WTC11 (cell line): ENCODE results near the gene ZNF205. TPM values are rescaled to one million over a fixed set of nuclear protein-coding genes. Genes with fewer than 3 reads are reported as not detected.

Experiments used
- ATAC-seq: fragments of 200-7000 bp; cut with Tn5 transposase; 2 replicates; pipeline ENCODE4 v1.10.0; 2021; ENCODE audit warnings: mild to moderate bottlenecking, moderate library complexity
- CTCF ChIA-PET: fragments of 300-600 bp; sonication (Branson Sonifier 250); formaldehyde crosslinking; loops from one replicate; lab custom pipeline; 2021; ENCODE audit warnings: antibody characterized with exemption; lab: Charles Lee
- POLR2A ChIA-PET: fragments of 350-600 bp; sonication (Branson Sonifier 250); formaldehyde crosslinking; loops from one replicate; lab custom pipeline; 2021; ENCODE audit warnings: antibody characterized with exemption; lab: Charles Lee
- DNase-seq: peaks from one replicate; pipeline ENCODE4 v3.0.0; 2021; ENCODE audit warnings: low spot score
- H3K27ac Mint-ChIP-seq: 2 replicates; pipeline ENCODE4 v1.8.0; 2021; ENCODE audit warnings: mixed read lengths
- H3K27me3 Mint-ChIP-seq: 2 replicates; pipeline ENCODE4 v1.8.0; 2021; ENCODE audit warnings: low read depth, mild to moderate bottlenecking, moderate library complexity, mixed read lengths
- H3K36me3 Mint-ChIP-seq: 2 replicates; pipeline ENCODE4 v1.8.0; 2021; ENCODE audit warnings: mixed read lengths
- H3K4me1 Mint-ChIP-seq: 2 replicates; pipeline ENCODE4 v1.8.0; 2022; ENCODE audit warnings: mixed read lengths
- H3K4me3 Mint-ChIP-seq: 2 replicates; pipeline ENCODE4 v1.8.0; 2021; ENCODE audit warnings: mild to moderate bottlenecking, moderate library complexity, mixed read lengths
- H3K9me3 Mint-ChIP-seq: 2 replicates; pipeline ENCODE4 v1.8.0; 2021; ENCODE audit warnings: mixed read lengths
- AR ChIP-seq: fragments of 250-450 bp; sonication (Bioruptor Pico); IDR thresholded peaks from 2 replicates; pipeline ENCODE4 v1.9.0; 2021; ENCODE audit warnings: mild to moderate bottlenecking
- ATF3 ChIP-seq: sonication (generic); formaldehyde crosslinking; conservative IDR thresholded peaks from 2 replicates; pipeline ENCODE4 v1.8.1; 2022; ENCODE audit warnings: mild to moderate bottlenecking, missing genetic modification reagents
- CDX4 ChIP-seq: fragments of 250-450 bp; sonication (Bioruptor Pico); IDR thresholded peaks from 2 replicates; pipeline ENCODE4 v1.9.0; 2021; ENCODE audit warnings: moderate library complexity, mild to moderate bottlenecking, inconsistent platforms, borderline replicate concordance
- E2F5 ChIP-seq: sonication (generic); formaldehyde crosslinking; IDR thresholded peaks from 2 replicates; pipeline ENCODE4 v1.8.1; 2022; ENCODE audit warnings: mild to moderate bottlenecking, moderate library complexity, missing genetic modification reagents
- ESRRA ChIP-seq: sonication (generic); formaldehyde crosslinking; IDR thresholded peaks from 2 replicates; pipeline ENCODE4 v1.8.1; 2022; ENCODE audit warnings: mild to moderate bottlenecking, missing genetic modification reagents, borderline replicate concordance
- ETV6 ChIP-seq: sonication (generic); formaldehyde crosslinking; IDR thresholded peaks from 2 replicates; pipeline ENCODE4 v1.8.1; 2022; ENCODE audit warnings: mild to moderate bottlenecking, missing genetic modification reagents
- GABPB1 ChIP-seq: sonication (generic); formaldehyde crosslinking; IDR thresholded peaks from 2 replicates; pipeline ENCODE4 v1.8.1; 2023; ENCODE audit warnings: mild to moderate bottlenecking, missing genetic modification reagents
- IRF1 ChIP-seq: sonication (generic); formaldehyde crosslinking; IDR thresholded peaks from 2 replicates; pipeline ENCODE4 v1.8.0; 2023; ENCODE audit warnings: missing genetic modification reagents
- NR2C2 ChIP-seq: sonication (generic); formaldehyde crosslinking; IDR thresholded peaks from 2 replicates; pipeline ENCODE4 v1.8.0; 2022; ENCODE audit warnings: mild to moderate bottlenecking, missing genetic modification reagents
- NR3C1 ChIP-seq: sonication (generic); formaldehyde crosslinking; conservative IDR thresholded peaks from 2 replicates; pipeline ENCODE4 v1.8.1; 2023; ENCODE audit warnings: low read depth, mild to moderate bottlenecking, missing genetic modification reagents
- OVOL2 ChIP-seq: fragments of 250-450 bp; sonication (Bioruptor Pico); IDR thresholded peaks from 2 replicates; pipeline ENCODE4 v1.9.0; 2021; ENCODE audit warnings: mild to moderate bottlenecking, borderline replicate concordance
- PRDM15 ChIP-seq: sonication (generic); formaldehyde crosslinking; IDR thresholded peaks from 2 replicates; pipeline ENCODE4 v1.8.0; 2022; ENCODE audit warnings: missing genetic modification reagents
- SMAD3 ChIP-seq: sonication (generic); formaldehyde crosslinking; IDR thresholded peaks from 2 replicates; pipeline ENCODE4 v1.8.0; 2022; ENCODE audit warnings: missing genetic modification reagents, mild to moderate bottlenecking, borderline replicate concordance
- SOX15 ChIP-seq: fragments of 250-450 bp; sonication (Bioruptor Pico); IDR thresholded peaks from 2 replicates; pipeline ENCODE4 v1.9.0; 2021; ENCODE audit warnings: mild to moderate bottlenecking
- TEAD1 ChIP-seq: sonication (generic); formaldehyde crosslinking; IDR thresholded peaks from 2 replicates; pipeline ENCODE4 v1.8.0; 2022; ENCODE audit warnings: mild to moderate bottlenecking, missing genetic modification reagents
- ZBTB21 ChIP-seq: sonication (generic); formaldehyde crosslinking; IDR thresholded peaks from 2 replicates; pipeline ENCODE4 v1.8.1; 2023; ENCODE audit warnings: mild to moderate bottlenecking, missing genetic modification reagents, borderline replicate concordance
- ZNF121 ChIP-seq: sonication (generic); formaldehyde crosslinking; IDR thresholded peaks from 2 replicates; pipeline ENCODE4 v1.8.0; 2023; ENCODE audit warnings: missing genetic modification reagents
- ZNF138 ChIP-seq: sonication (generic); formaldehyde crosslinking; conservative IDR thresholded peaks from 2 replicates; pipeline ENCODE4 v1.8.1; 2022; ENCODE audit warnings: mild to moderate bottlenecking, moderate library complexity, missing genetic modification reagents
- ZNF232 ChIP-seq: sonication (generic); formaldehyde crosslinking; IDR thresholded peaks from 2 replicates; pipeline ENCODE4 v1.8.0; 2022; ENCODE audit warnings: mild to moderate bottlenecking, missing genetic modification reagents
- ZNF396 ChIP-seq: fragments of 250-450 bp; sonication (Bioruptor Pico); IDR thresholded peaks from 2 replicates; pipeline ENCODE4 v1.8.0; 2021; ENCODE audit warnings: mild to moderate bottlenecking, moderate library complexity, borderline replicate concordance
- ZNF416 ChIP-seq: fragments of 250-450 bp; sonication (Bioruptor Pico); IDR thresholded peaks from 2 replicates; pipeline ENCODE4 v1.9.0; 2021; ENCODE audit warnings: mild to moderate bottlenecking, inconsistent platforms
- ZNF423 ChIP-seq: fragments of 250-450 bp; sonication (Bioruptor Pico); IDR thresholded peaks from 2 replicates; pipeline ENCODE4 v2.1.2; 2022; ENCODE audit warnings: mild to moderate bottlenecking, moderate library complexity
- total RNA-seq: library from RNA; stranded (reverse); gene quantifications from 3 replicates; pipeline ENCODE4 v1.2.3, GENCODE V29; 2021

ZNF205 gene
- total RNA-seq, 1 experiment from 2014 or later, result 22.7 TPM

- TF ChIP-seq ZNF232, result no peak
- no peak for TF ChIP-seq GABPB1
- TF ChIP-seq ZBTB21, result no peak
- TF ChIP-seq ZNF396, result no peak
- TF ChIP-seq ZNF416 (CRISPR knock-in tag), result no peak
Observed at GRCh38 chr16:3063625-3064386, 48.6 kb upstream of the ZNF205 start (continued).

- CTCF ChIA-PET, result interaction anchor here (0.8 to 1.7 kb wide), 5 partner anchors 34 to 96 kb away, joined by 3 to 15 read pairs (median 5); partner anchors contain the start of gene PAQR4
- TF ChIP-seq IRF1, result no peak
- peak; percentile 79; the same call in 1 of the 2 replicates for TF ChIP-seq GABPB1
- TF ChIP-seq ZNF121, result no peak
- TF ChIP-seq ESRRA, result no peak
- TF ChIP-seq TEAD1 (CRISPR knock-in tag), result no peak
- TF ChIP-seq SMAD3 (CRISPR knock-in tag), result no peak
- no peak for TF ChIP-seq ZNF396
- TF ChIP-seq, all 79 proteins: peak for 1
- Mint-ChIP-seq H3K4me1 (peaks cover 24% of the 10 kb centered on the region), H3K27me3 (no peaks in the 10 kb centered on the region), H3K36me3 (no peaks in the 10 kb centered on the region), H3K9me3 (no peaks in the 10 kb centered on the region), H3K4me3 (no peak within 1 kb of the TSS), H3K27ac (peak within 1 kb of the TSS; percentile 88)
- POLR2A ChIA-PET, result no interaction called here
- no peak for DNase-seq
- no peak; the same call in 1 of the 2 replicates for ATAC-seq
Observed at GRCh38 chr16:3065069-3065741, 47.2 kb upstream of the ZNF205 start, which contains the start of gene IL32. Gene IL32 (plus strand): TSS chr16:3065640. CDS start chr16:3065812, 172 bp downstream.

- Mint-ChIP-seq H3K27me3 (no peaks in the 10 kb centered on the region), H3K4me1 (peaks cover 22% of the 10 kb centered on the region), H3K4me3 (no peak overlapping the region), H3K36me3 (no peaks in the 10 kb centered on the region), H3K9me3 (no peaks in the 10 kb centered on the region), H3K27ac (peak overlapping the region; percentile 88; the same call in 1 of the 2 replicates)
- ChIA-PET CTCF (interaction anchor here (0.8 to 1.1 kb wide), 2 partner anchors 34 to 64 kb away, joined by 3 read pairs; no protein-coding TSS in a partner anchor), POLR2A (no interaction called here)
- ATAC-seq (no peak), DNase-seq (no peak)
- TF ChIP-seq NR3C1 (CRISPR knock-in tag), result no peak
- TF ChIP-seq E2F5, result no peak
- no peak for TF ChIP-seq PRDM15 (CRISPR knock-in tag)
- no peak for TF ChIP-seq ATF3
- TF ChIP-seq OVOL2 (CRISPR knock-in tag), result no peak
- TF ChIP-seq SMAD3 (CRISPR knock-in tag), result no peak
- TF ChIP-seq ETV6 (CRISPR knock-in tag), result no peak
- TF ChIP-seq NR2C2 (CRISPR knock-in tag), result no peak
- TF ChIP-seq SOX15 (CRISPR knock-in tag), result no peak
- TF ChIP-seq CDX4 (CRISPR knock-in tag), result no peak
- TF ChIP-seq ZNF138, result no peak
- TF ChIP-seq AR, result no peak
- TF ChIP-seq ESRRA, result no peak
- TF ChIP-seq ZNF232, result no peak
- no peak for TF ChIP-seq ZNF423 (CRISPR knock-in tag)
Observed at GRCh38 chr16:3065742-3066439, 46.5 kb upstream of the ZNF205 start.
